ENCODE measurements around the gene CD47. TPM values are rescaled to one million over a fixed set of nuclear protein-coding genes. Genes with fewer than 3 reads are reported as not detected.

Gene CD47
- total RNA-seq, 1 experiment from 2014 or later = 42.5 TPM

GRCh38 chr3:108028896-108029295 is 61.9 kb downstream of the CD47 start:
- Histone ChIP-seq H2AFZ (ENCODE audit: low read depth, low read length, poor library complexity, severe bottlenecking) (no peak overlapping the region), H3K9ac (ENCODE audit: low read length) (no peak overlapping the region), H3K4me1 (ENCODE audit: control insufficient read depth in 1 of 2, insufficient read depth in 2 of 2, low read length in 2 of 2) (no peaks in the 10 kb centered on the region), H4K20me1 (ENCODE audit: insufficient read depth) (no peaks in the 10 kb centered on the region), H3K9me3 (ENCODE audit: control insufficient read depth in 1 of 2, insufficient read depth in 1 of 2, low read depth in 1 of 2, low read length in 2 of 2) (no peaks in the 10 kb centered on the region), H3K27me3 (ENCODE audit: insufficient read depth, low read length) (no peaks in the 10 kb centered on the region), H3K36me3 (ENCODE audit: control insufficient read depth in 1 of 2, insufficient read depth in 2 of 2, low read length in 2 of 2) (no peaks in the 10 kb centered on the region), H3K4me2 (ENCODE audit: low read length) (no peak overlapping the region), H3K27ac (ENCODE audit: low read depth, low read length) (no peak overlapping the region), H3K4me3 (replicated peaks in 1 of 2; ENCODE audit: low read depth in 1 of 2, low read length in 2 of 2) (no peak overlapping the region), H3K79me2 (ENCODE audit: insufficient read depth, low read length) (no peaks in the 10 kb centered on the region), H3K9me2 (ENCODE audit: insufficient read depth) (no peaks in the 10 kb centered on the region)
- no peak for ATAC-seq
- DNase-seq (ENCODE audit: low read depth, low spot score) = no peak
- BruUV-seq (replicated peaks) = no TSS peak
- TF ChIP-seq SRF (IDR thresholded peaks at IDR 0.05; ENCODE audit: low read depth) (no peak), EGR1 (IDR thresholded peaks at IDR 0.05; ENCODE audit: low read depth) (no peak), ZNF274 (IDR thresholded peaks at IDR 0.05; ENCODE audit: low read depth, low read length) (no peak), SIN3A (IDR thresholded peaks at IDR 0.05; ENCODE audit: low read depth) (no peak), MAX (IDR thresholded peaks at IDR 0.05) (no peak), ZBTB33 (IDR thresholded peaks at IDR 0.05; ENCODE audit: extremely low read depth, insufficient replicate concordance, low read length) (no peak)
- CTCF ChIA-PET = no interaction called here
- intact Hi-C loops (cut with micrococcal nuclease) = no loop called here
- POLR2A ChIA-PET = no interaction called here
- RAD21 ChIA-PET (ENCODE audit: low non-redundant PET in 1 of 2, low total read pairs in 2 of 2, uncharacterized antibody in 2 of 2, unreplicated experiment in 2 of 2) = no interaction called here

- Histone ChIP-seq H3K9me2 (ENCODE audit: insufficient read depth) (no peaks in the 10 kb centered on the region), H3K79me2 (ENCODE audit: insufficient read depth, low read length) (no peaks in the 10 kb centered on the region), H3K4me2 (ENCODE audit: low read length) (no peak overlapping the region), H3K27me3 (ENCODE audit: insufficient read depth, low read length) (no peaks in the 10 kb centered on the region), H4K20me1 (ENCODE audit: insufficient read depth) (no peaks in the 10 kb centered on the region), H3K4me3 (replicated peaks in 1 of 2; ENCODE audit: low read depth in 1 of 2, low read length in 2 of 2) (no peak overlapping the region), H2AFZ (ENCODE audit: low read depth, low read length, poor library complexity, severe bottlenecking) (no peak overlapping the region), H3K27ac (ENCODE audit: low read depth, low read length) (no peak overlapping the region), H3K4me1 (ENCODE audit: control insufficient read depth in 1 of 2, insufficient read depth in 2 of 2, low read length in 2 of 2) (no peaks in the 10 kb centered on the region), H3K9me3 (ENCODE audit: control insufficient read depth in 1 of 2, insufficient read depth in 1 of 2, low read depth in 1 of 2, low read length in 2 of 2) (no peaks in the 10 kb centered on the region), H3K36me3 (ENCODE audit: control insufficient read depth in 1 of 2, insufficient read depth in 2 of 2, low read length in 2 of 2) (no peaks in the 10 kb centered on the region), H3K9ac (ENCODE audit: low read length) (no peak overlapping the region)
- intact Hi-C loops (cut with micrococcal nuclease) = no loop called here
- ChIA-PET POLR2A (no interaction called here), RAD21 (ENCODE audit: low non-redundant PET in 1 of 2, low total read pairs in 2 of 2, uncharacterized antibody in 2 of 2, unreplicated experiment in 2 of 2) (interaction anchor here in 1 of 2 experiments (0.6 kb wide), 1 partner anchor 15 kb away, joined by 4 read pairs; no protein-coding TSS in a partner anchor), CTCF (no interaction called here)
- DNase-seq (ENCODE audit: low read depth, low spot score) (no peak), ATAC-seq (no peak)
- TF ChIP-seq, protein P1, sequence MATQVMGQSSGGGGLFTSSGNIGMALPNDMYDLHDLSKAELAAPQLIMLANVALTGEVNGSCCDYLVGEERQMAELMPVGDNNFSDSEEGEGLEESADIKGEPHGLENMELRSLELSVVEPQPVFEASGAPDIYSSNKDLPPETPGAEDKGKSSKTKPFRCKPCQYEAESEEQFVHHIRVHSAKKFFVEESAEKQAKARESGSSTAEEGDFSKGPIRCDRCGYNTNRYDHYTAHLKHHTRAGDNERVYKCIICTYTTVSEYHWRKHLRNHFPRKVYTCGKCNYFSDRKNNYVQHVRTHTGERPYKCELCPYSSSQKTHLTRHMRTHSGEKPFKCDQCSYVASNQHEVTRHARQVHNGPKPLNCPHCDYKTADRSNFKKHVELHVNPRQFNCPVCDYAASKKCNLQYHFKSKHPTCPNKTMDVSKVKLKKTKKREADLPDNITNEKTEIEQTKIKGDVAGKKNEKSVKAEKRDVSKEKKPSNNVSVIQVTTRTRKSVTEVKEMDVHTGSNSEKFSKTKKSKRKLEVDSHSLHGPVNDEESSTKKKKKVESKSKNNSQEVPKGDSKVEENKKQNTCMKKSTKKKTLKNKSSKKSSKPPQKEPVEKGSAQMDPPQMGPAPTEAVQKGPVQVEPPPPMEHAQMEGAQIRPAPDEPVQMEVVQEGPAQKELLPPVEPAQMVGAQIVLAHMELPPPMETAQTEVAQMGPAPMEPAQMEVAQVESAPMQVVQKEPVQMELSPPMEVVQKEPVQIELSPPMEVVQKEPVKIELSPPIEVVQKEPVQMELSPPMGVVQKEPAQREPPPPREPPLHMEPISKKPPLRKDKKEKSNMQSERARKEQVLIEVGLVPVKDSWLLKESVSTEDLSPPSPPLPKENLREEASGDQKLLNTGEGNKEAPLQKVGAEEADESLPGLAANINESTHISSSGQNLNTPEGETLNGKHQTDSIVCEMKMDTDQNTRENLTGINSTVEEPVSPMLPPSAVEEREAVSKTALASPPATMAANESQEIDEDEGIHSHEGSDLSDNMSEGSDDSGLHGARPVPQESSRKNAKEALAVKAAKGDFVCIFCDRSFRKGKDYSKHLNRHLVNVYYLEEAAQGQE (IDR thresholded peaks at IDR 0.05; ENCODE audit: low read depth) = no peak
- TF ChIP-seq CTCF (IDR thresholded peaks at IDR 0.05 in 2 of 3, conservative IDR thresholded peaks at IDR 0.05 in 1 of 3; ENCODE audit: borderline replicate concordance in 1 of 3, insufficient read depth in 1 of 3, low read depth in 2 of 3, low read length in 2 of 3) (no peak), CEBPB (IDR thresholded peaks at IDR 0.05; ENCODE audit: low read depth) (no peak), SIN3A (IDR thresholded peaks at IDR 0.05; ENCODE audit: low read depth) (no peak), SRF (IDR thresholded peaks at IDR 0.05; ENCODE audit: low read depth) (no peak), RAD21 (IDR thresholded peaks at IDR 0.05; ENCODE audit: low read depth) (no peak), MAX (IDR thresholded peaks at IDR 0.05) (no peak), ELF1 (IDR thresholded peaks at IDR 0.05; ENCODE audit: borderline replicate concordance, low read depth) (no peak)
- TF ChIP-seq, protein P2, sequence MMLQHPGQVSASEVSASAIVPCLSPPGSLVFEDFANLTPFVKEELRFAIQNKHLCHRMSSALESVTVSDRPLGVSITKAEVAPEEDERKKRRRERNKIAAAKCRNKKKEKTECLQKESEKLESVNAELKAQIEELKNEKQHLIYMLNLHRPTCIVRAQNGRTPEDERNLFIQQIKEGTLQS (IDR thresholded peaks at IDR 0.05) = no peak
- no TSS peak for BruUV-seq (replicated peaks)
These were observed 65.7 kb downstream of the CD47 start for GRCh38 chr3:108025177-108025576.
